B cell (primary cell): Measurements from ENCODE around the gene HSPB6. TPM values are rescaled to one million over a fixed set of nuclear protein-coding genes. Genes with fewer than 3 reads are reported as not detected.
A peak's percentile ranks its signal among the peaks of the same experiment; 100 is the strongest.

Experiments
- ATAC-seq: fragments of 200-7000 bp; cut with Tn5 transposase; one replicate; pipeline ENCODE4 v1.10.0; 2021; ENCODE audit warnings: low read depth, mild to moderate bottlenecking, moderate number of reproducible peaks, moderate library complexity
- CTCF ChIA-PET: fragments of 350-600 bp; sonication (Branson Sonifier 250); formaldehyde crosslinking; loops from one replicate; lab custom pipeline; 2021; ENCODE audit warnings: antibody characterized with exemption, inconsistent platforms; lab: Charles Lee
- POLR2A ChIA-PET: fragments of 350-600 bp; sonication (Branson Sonifier 250); formaldehyde crosslinking; loops from one replicate; lab custom pipeline; 2021; ENCODE audit warnings: antibody characterized with exemption; lab: Charles Lee
- DNase-seq: peaks from one replicate; pipeline ENCODE4 v3.0.0; 2013
- H2AFZ ChIP-seq: 2 replicates; pipeline ENCODE4 v1.6.1; 2012; ENCODE audit warnings: mild to moderate bottlenecking, low read depth, low read length; ENCODE audit not compliant: insufficient read depth, poor library complexity, severe bottlenecking
- H3K27ac ChIP-seq, 2 donors: 1 replicate in 1 of 2; 2 replicates in 1 of 2; pipeline ENCODE4 v1.5.1; 2012 to 2013; ENCODE audit warnings: low read length in 2 of 2, mild to moderate bottlenecking in 2 of 2, moderate library complexity in 1 of 2
- H3K27me3 ChIP-seq, 4 experiments: fragments of 200-600 bp in 1 of 4; sonication (generic) in 1 of 4; replicated peaks in 1 of 4; 1 replicate in 2 of 4; 2 replicates in 2 of 4; pipeline versions ENCODE4 v1.6.1 to v1.7.0; 2013 to 2016; ENCODE audit warnings: low read length in 3 of 4, mild to moderate bottlenecking in 2 of 4, mixed read lengths in 1 of 4, moderate library complexity in 1 of 4; ENCODE audit not compliant: insufficient read depth in 4 of 4, control insufficient read depth in 3 of 4; ENCODE audit errors: control extremely low read depth in 1 of 4
- H3K36me3 ChIP-seq, 2 experiments: replicated peaks in 1 of 2; 1 replicate in 1 of 2; 2 replicates in 1 of 2; pipeline versions ENCODE4 v1.6.1 to v1.7.1; 2013; ENCODE audit warnings: low read length in 1 of 2; ENCODE audit not compliant: insufficient read depth in 2 of 2, control insufficient read depth in 1 of 2; ENCODE audit errors: control extremely low read depth in 1 of 2, extremely low read depth in 1 of 2
- H3K4me1 ChIP-seq, 2 donors: fragments of 200-600 bp in 1 of 2; sonication (generic) in 1 of 2; 1 replicate in 1 of 2; 2 replicates in 1 of 2; pipeline versions ENCODE4 v1.5.1 to v1.6.1; 2013 to 2017; ENCODE audit warnings: low read length in 2 of 2; ENCODE audit not compliant: control insufficient read depth in 2 of 2, insufficient read depth in 2 of 2
- H3K4me2 ChIP-seq: replicated peaks from 2 replicates; pipeline ENCODE3; 2012; ENCODE audit warnings: mild to moderate bottlenecking, low read depth, low read length; ENCODE audit not compliant: poor library complexity, severe bottlenecking
- H3K4me3 ChIP-seq, 5 experiments: fragments of 200-600 bp in 1 of 5; sonication (generic) in 1 of 5; 1 replicate in 3 of 5; 2 replicates in 2 of 5; pipeline versions ENCODE4 v1.5.1 to v1.7.0; 2011 to 2016; ENCODE audit warnings: low read length in 4 of 5, mild to moderate bottlenecking in 4 of 5, low read depth in 2 of 5, control low read depth in 1 of 5, moderate library complexity in 1 of 5; ENCODE audit not compliant: insufficient read depth in 1 of 5; ENCODE audit errors: control extremely low read depth in 1 of 5, extremely low read depth in 1 of 5
- H3K79me2 ChIP-seq: fragments of 200-600 bp; sonication (generic); one replicate; pipeline ENCODE4 v1.6.0; 2016; ENCODE audit warnings: low read length; ENCODE audit not compliant: control insufficient read depth, insufficient read depth
- H3K9ac ChIP-seq: fragments of 200-600 bp; sonication (generic); 2 replicates; pipeline ENCODE4 v1.6.1; 2017; ENCODE audit warnings: mild to moderate bottlenecking, low read length, moderate library complexity
- H3K9me3 ChIP-seq, 3 donors: one replicate each; pipeline versions ENCODE4 v1.6.1 to v1.7.1; 2013; ENCODE audit warnings: low read length in 2 of 3; ENCODE audit not compliant: control insufficient read depth in 2 of 3, insufficient read depth in 1 of 3; ENCODE audit errors: control extremely low read depth in 1 of 3
- H4K20me1 ChIP-seq: 2 replicates; pipeline ENCODE4 v1.6.0; 2012; ENCODE audit warnings: mild to moderate bottlenecking, low read length; ENCODE audit not compliant: insufficient read depth, control insufficient read depth, poor library complexity, severe bottlenecking
- H3K27ac Mint-ChIP-seq: one replicate; pipeline ENCODE4 v1.8.0; 2021; ENCODE audit warnings: mixed read lengths
- H3K27me3 Mint-ChIP-seq: one replicate; pipeline ENCODE4 v1.8.0; 2021; ENCODE audit warnings: mixed read lengths
- H3K4me1 Mint-ChIP-seq: one replicate; pipeline ENCODE4 v1.8.0; 2021; ENCODE audit warnings: mixed read lengths
- H3K4me3 Mint-ChIP-seq: one replicate; pipeline ENCODE4 v1.8.0; 2021; ENCODE audit warnings: mixed read lengths
- H3K9me3 Mint-ChIP-seq: one replicate; pipeline ENCODE4 v1.8.0; 2022; ENCODE audit warnings: mixed read lengths; ENCODE audit not compliant: insufficient read depth
- EZH2 ChIP-seq: IDR thresholded peaks from 2 replicates; pipeline ENCODE4 v1.6.1; 2012; ENCODE audit warnings: borderline replicate concordance, low read depth, mild to moderate bottlenecking, moderate library complexity, low read length; ENCODE audit not compliant: insufficient read depth, poor library complexity, severe bottlenecking
- WGBS: methylation state at CpG from one replicate; pipeline ENCODE4 v1.1.5; 2013; ENCODE audit warnings: missing lambda C conversion rate; ENCODE audit not compliant: insufficient coverage; 5-methylcytosine and 5-hydroxymethylcytosine counted together
- intact Hi-C: fragments of 100-400 bp; cut with micrococcal nuclease; formaldehyde crosslinking; loops from one replicate; pipeline ENCODE4 v1.10.0; 2022
- polyA plus RNA-seq: library from polyadenylated mRNA; depleted of rRNA; stranded (reverse); fragments of >200 nt; gene quantifications from 2 replicates; pipeline ENCODE4 v1.2.3, GENCODE V29; 2012
- total RNA-seq, 2 donors: library from RNA; stranded (reverse); fragments of 120-200 nt in 1 of 2; gene quantifications; 1 replicate in 1 of 2; 2 replicates in 1 of 2; pipeline versions ENCODE4 v1.2.3 to v1.2.4, GENCODE V29; 2013 to 2022
- TF ChIP-seq, protein P1 (sequence below): fragments of 200-600 bp; IDR thresholded peaks from one replicate; pipeline ENCODE4 v1.8.0; 2022; ENCODE audit warnings: antibody characterized with exemption, mild to moderate bottlenecking

Gene HSPB6
- total and polyA plus RNA-seq, 2 donors (not counting 1 experiment from before 2014, with no cell fraction given) = not detected

DNA sequence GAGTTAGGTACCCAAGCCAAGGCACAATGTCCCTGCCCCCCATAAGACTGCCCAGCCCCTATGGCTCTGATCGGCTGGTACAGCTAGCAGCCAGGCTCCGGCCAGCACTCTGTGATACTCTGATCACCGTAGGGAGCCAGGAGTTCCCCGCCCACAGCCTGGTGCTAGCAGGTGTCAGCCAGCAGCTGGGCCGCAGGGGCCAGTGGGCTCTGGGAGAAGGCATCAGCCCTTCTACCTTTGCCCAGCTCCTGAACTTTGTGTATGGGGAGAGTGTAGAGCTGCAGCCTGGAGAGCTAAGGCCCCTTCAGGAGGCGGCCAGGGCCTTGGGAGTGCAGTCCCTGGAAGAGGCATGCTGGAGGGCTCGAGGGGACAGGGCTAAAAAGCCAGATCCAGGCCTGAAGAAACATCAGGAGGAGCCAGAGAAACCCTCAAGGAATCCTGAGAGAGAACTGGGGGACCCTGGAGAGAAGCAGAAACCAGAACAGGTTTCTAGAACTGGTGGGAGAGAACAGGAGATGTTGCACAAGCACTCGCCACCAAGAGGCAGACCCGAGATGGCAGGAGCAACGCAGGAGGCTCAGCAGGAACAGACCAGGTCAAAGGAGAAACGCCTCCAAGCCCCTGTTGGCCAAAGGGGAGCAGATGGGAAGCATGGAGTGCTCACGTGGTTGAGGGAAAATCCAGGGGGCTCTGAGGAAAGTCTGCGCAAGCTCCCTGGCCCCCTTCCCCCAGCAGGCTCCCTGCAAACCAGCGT is 42.1 kb downstream of the HSPB6 start:
- Histone ChIP-seq H3K79me2 (peaks cover 38% of the 10 kb centered on the region), H3K9ac (peak overlapping the region; percentile 58), H3K36me3 (peaks cover 0 to 4% of the 10 kb centered on the region in 2 experiments), H4K20me1 (peaks cover 16% of the 10 kb centered on the region), H2AFZ (no peak overlapping the region), H3K4me1 (peaks cover 41 to 88% of the 10 kb centered on the region in 2 donors), H3K27me3 (no peaks in the 10 kb centered on the region), H3K4me3 (peak overlapping the region in 4 of 5 experiments; percentile 39 to 76 (median 51)), H3K9me3 (no peaks in the 10 kb centered on the region), H3K27ac (peak overlapping the region; percentile 85), H3K4me2 (peak overlapping the region; percentile 94)
- CTCF ChIA-PET = interaction anchor here (1.3 to 6.5 kb wide), 5 partner anchors 12 to 33 kb away, joined by 3 to 123 read pairs (median 15); partner anchors contain the start of gene LIN37
- no peak for TF ChIP-seq EZH2
- TF ChIP-seq, protein P1, sequence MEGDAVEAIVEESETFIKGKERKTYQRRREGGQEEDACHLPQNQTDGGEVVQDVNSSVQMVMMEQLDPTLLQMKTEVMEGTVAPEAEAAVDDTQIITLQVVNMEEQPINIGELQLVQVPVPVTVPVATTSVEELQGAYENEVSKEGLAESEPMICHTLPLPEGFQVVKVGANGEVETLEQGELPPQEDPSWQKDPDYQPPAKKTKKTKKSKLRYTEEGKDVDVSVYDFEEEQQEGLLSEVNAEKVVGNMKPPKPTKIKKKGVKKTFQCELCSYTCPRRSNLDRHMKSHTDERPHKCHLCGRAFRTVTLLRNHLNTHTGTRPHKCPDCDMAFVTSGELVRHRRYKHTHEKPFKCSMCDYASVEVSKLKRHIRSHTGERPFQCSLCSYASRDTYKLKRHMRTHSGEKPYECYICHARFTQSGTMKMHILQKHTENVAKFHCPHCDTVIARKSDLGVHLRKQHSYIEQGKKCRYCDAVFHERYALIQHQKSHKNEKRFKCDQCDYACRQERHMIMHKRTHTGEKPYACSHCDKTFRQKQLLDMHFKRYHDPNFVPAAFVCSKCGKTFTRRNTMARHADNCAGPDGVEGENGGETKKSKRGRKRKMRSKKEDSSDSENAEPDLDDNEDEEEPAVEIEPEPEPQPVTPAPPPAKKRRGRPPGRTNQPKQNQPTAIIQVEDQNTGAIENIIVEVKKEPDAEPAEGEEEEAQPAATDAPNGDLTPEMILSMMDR = no peak
- intact Hi-C loops = loop anchor here (10.0 kb wide), 2 partner anchors 190 to 370 kb away; partner anchors contain the start of genes FFAR1, HCST, NFKBID and TYROBP
- Mint-ChIP-seq H3K27me3 (no peaks in the 10 kb centered on the region), H3K9me3 (no peaks in the 10 kb centered on the region), H3K4me3 (peak overlapping the region; percentile 98), H3K27ac (peak overlapping the region; percentile 99), H3K4me1 (peaks cover 74% of the 10 kb centered on the region)
- DNase-seq (peak; percentile 48), ATAC-seq (no peak)
- WGBS = 53% methylated on average over 11 of the region's 14 CpGs
- POLR2A ChIA-PET = interaction anchor here (0.6 to 4.6 kb wide), 4 partner anchors 9 to 34 kb away, joined by 3 to 53 read pairs (median 4); partner anchors contain the start of gene LIN37
